Activated naive CD8-positive, alpha-beta T cell treated with anti-CD3 and anti-CD28 coated beads, Interleukin-2, amount 50 U/mL, for 24 hours (primary cell): Measurements from ENCODE around the gene CNOT3.

Experiments
- ATAC-seq: fragments of 150-1000 bp; cut with Tn5 transposase; one replicate; pipeline ENCODE4 v1.10.0; 2021
- DNase-seq: peaks from one replicate; pipeline ENCODE4 v3.0.0; 2021
- H3K27ac Mint-ChIP-seq: one replicate; pipeline ENCODE4 v1.8.0; 2021; ENCODE audit warnings: mild to moderate bottlenecking, mixed read lengths
- H3K27me3 Mint-ChIP-seq: one replicate; pipeline ENCODE4 v1.8.0; 2021; ENCODE audit warnings: mixed read lengths
- H3K36me3 Mint-ChIP-seq: one replicate; pipeline ENCODE4 v1.8.0; 2021; ENCODE audit warnings: low read depth, mixed read lengths
- H3K4me1 Mint-ChIP-seq: one replicate; pipeline ENCODE4 v1.8.0; 2021; ENCODE audit warnings: mixed read lengths
- H3K4me3 Mint-ChIP-seq: one replicate; pipeline ENCODE4 v1.8.0; 2021; ENCODE audit warnings: mild to moderate bottlenecking, moderate library complexity, mixed read lengths
- H3K9me3 Mint-ChIP-seq: one replicate; pipeline ENCODE4 v1.8.0; 2021; ENCODE audit warnings: mixed read lengths

The CNOT3 gene

DNA sequence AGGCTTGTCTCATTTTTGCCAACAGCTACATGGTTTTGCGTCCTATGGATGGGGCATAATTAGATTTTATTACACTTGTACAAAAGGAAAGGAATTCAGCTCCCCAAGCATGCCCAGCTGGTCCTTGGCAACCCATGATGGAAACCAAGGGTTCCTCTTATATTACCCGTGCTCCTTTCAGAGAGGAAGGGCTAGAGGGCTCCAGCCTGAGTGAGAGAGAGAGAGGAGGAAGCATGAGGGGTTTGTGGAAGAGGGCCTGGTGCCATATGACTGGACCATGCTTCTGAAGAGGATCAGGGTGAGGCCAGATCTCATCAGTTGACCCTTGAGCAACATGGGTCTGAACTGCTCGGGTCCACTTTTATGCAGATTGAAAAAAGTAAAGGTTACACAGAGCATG is 59.6 kb downstream of the CNOT3 start:
- no peak overlapping the region for H3K4me3 Mint-ChIP-seq
- H3K27ac Mint-ChIP-seq: no peak overlapping the region

DNA sequence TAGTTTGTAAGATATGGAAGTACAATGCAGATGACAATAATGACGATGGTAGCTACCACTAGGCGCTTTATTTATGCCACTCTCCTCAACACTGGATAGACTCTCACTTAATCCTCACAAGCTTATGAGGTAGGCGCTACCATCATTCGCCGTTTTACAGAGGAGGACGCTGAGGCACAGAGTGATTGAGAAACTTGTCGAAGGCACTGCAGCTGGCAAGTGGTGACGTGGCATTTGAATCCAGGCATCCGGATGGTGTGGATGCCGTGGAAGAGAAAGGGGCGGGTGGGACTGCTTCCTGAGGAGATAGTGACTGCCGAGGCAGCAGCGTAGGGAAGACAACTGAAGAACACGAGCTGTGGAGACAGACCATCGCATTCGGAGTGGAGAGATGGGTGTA is 61.8 kb downstream of the CNOT3 start:
- ATAC-seq: no peak
- Mint-ChIP-seq H3K36me3 (peaks cover 45% of the 10 kb centered on the region), H3K27ac (peak overlapping the region; percentile 89), H3K4me3 (peak overlapping the region; percentile 95), H3K9me3 (no peaks in the 10 kb centered on the region), H3K4me1 (peaks cover 46% of the 10 kb centered on the region), H3K27me3 (peaks cover 5% of the 10 kb centered on the region)
- no peak for DNase-seq

More for the DNA sequence above, 59.6 kb downstream of the CNOT3 start:
- no peak for DNase-seq
- peaks cover 37% of the 10 kb centered on the region for H3K36me3 Mint-ChIP-seq
- ATAC-seq: no peak
- no peaks in the 10 kb centered on the region for H3K9me3 Mint-ChIP-seq
- peaks cover 31% of the 10 kb centered on the region for H3K4me1 Mint-ChIP-seq
- H3K27me3 Mint-ChIP-seq: peaks cover 5% of the 10 kb centered on the region

DNA sequence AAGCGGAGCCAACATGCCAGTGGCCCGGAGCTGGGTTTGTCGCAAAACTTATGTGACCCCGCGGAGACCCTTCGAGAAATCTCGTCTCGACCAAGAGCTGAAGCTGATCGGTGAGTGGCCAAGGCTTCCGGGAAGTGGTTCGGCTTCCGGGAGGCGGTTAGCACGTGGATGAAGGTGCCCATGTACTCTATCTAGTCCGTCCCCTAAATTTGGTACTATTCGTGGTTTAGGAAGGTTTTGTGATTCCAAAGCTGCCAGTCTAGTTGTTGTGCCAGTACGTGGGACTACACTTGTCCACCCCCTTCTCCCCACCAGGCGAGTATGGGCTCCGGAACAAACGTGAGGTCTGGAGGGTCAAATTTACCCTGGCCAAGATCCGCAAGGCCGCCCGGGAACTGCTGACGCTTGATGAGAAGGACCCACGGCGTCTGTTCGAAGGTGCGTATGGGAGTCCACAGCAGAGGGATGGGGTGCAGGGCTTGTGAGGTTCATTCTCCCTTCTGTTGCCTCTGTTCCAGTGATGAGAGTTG is 63.7 kb downstream of the CNOT3 start:
- DNase-seq: peak; percentile 22
- no peak for ATAC-seq
- peaks cover 65% of the 10 kb centered on the region for H3K4me1 Mint-ChIP-seq
- H3K27me3 Mint-ChIP-seq: peaks cover 5% of the 10 kb centered on the region
- no peaks in the 10 kb centered on the region for H3K9me3 Mint-ChIP-seq
- peaks cover 56% of the 10 kb centered on the region for H3K36me3 Mint-ChIP-seq
- peak overlapping the region; percentile 95 for H3K4me3 Mint-ChIP-seq
- peak overlapping the region; percentile 100 for H3K27ac Mint-ChIP-seq

- peaks cover 5% of the 10 kb centered on the region for H3K27me3 Mint-ChIP-seq
- no peak for ATAC-seq
- DNase-seq: no peak
- no peaks in the 10 kb centered on the region for H3K9me3 Mint-ChIP-seq
- peaks cover 71% of the 10 kb centered on the region for H3K4me1 Mint-ChIP-seq
- H3K27ac Mint-ChIP-seq: peak overlapping the region; percentile 100
- H3K36me3 Mint-ChIP-seq: peaks cover 63% of the 10 kb centered on the region
- H3K4me3 Mint-ChIP-seq: peak overlapping the region; percentile 95
Measured at GRCh38 chr19:54201980-54202379, 64.4 kb downstream of the CNOT3 start.

- H3K9me3 Mint-ChIP-seq: no peaks in the 10 kb centered on the region
Measured at GRCh38 chr19:54203151-54203611, 65.6 kb downstream of the CNOT3 start.

DNA sequence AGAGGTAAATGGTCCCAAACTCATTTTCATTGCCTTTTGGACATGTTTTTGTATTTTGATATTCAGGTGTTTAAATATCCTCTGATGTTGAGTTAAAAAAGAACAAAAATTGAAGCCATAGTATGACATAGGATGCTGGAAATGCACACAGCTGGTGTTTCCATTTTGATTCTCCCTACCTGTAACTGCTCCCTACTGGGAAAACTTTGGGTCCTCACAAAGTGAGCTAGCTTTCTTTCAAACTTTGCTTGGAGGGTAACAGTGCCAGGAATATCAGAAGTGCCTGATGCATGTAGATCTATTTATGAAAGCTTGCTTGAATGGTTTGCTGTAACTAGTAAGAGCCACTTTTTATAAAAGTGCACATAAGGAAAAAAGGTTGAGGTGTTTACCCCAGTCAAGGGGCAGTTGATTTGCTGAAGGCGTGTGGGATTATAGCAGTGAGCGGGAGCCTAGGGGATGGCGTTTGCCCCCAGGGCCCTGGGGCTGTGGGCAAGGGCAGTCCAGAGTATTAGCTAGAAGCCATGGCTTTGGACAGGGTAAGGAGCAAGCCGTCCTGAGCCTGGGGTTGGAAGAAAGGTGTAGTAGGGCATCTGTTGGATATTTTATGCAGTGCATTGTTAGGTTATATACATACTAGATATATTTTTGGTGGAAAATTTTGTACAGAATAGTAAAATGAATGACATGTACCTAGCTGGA is 67.4 kb downstream of the CNOT3 start:
- ATAC-seq: no peak
- Mint-ChIP-seq H3K9me3 (no peaks in the 10 kb centered on the region), H3K4me1 (peaks cover 90% of the 10 kb centered on the region), H3K27me3 (peaks cover 5% of the 10 kb centered on the region), H3K36me3 (peaks cover 80% of the 10 kb centered on the region), H3K4me3 (peak overlapping the region; percentile 95), H3K27ac (peak overlapping the region; percentile 100)
- DNase-seq: no peak

More at GRCh38 chr19:54203151-54203611, 65.6 kb downstream of the CNOT3 start:
- Mint-ChIP-seq H3K27me3 (peaks cover 5% of the 10 kb centered on the region), H3K36me3 (peaks cover 75% of the 10 kb centered on the region), H3K4me3 (peak overlapping the region; percentile 95), H3K27ac (peak overlapping the region; percentile 100), H3K4me1 (peaks cover 83% of the 10 kb centered on the region)
- no peak for ATAC-seq
- no peak for DNase-seq
